Ovary (tissue), 9 donors: ENCODE data around the gene GTPBP1. TPM values are rescaled to one million over a fixed set of nuclear protein-coding genes. Genes with fewer than 3 reads are reported as not detected.

Experiments used
- DNase-seq, 5 donors: peaks; one replicate each; pipeline ENCODE4 v3.0.0-alpha.2; 2019 to 2020
- H3K27ac ChIP-seq, 2 donors: fragments of 200-600 bp; one replicate each; pipeline versions ENCODE4 v1.5.1 to v1.8.0; 2019 to 2022
- H3K27me3 ChIP-seq: fragments of 200-600 bp; one replicate; pipeline ENCODE4 v1.8.0; 2022
- H3K36me3 ChIP-seq: fragments of 200-600 bp; sonication (generic); one replicate; pipeline ENCODE4 v1.5.1; 2019
- H3K4me1 ChIP-seq: one replicate; pipeline ENCODE4 v1.8.1; 2013; ENCODE audit warnings: mild to moderate bottlenecking, moderate library complexity; ENCODE audit not compliant: insufficient read depth
- H3K4me3 ChIP-seq: fragments of 200-600 bp; sonication (generic); one replicate; pipeline ENCODE4 v1.5.1; 2017
- H3K9me3 ChIP-seq, 2 donors: fragments of 200-600 bp in 1 of 2; sonication (generic) in 1 of 2; one replicate each; pipeline versions ENCODE4 v1.5.1 to v1.8.1; 2013 to 2019; ENCODE audit warnings: mild to moderate bottlenecking in 1 of 2, moderate library complexity in 1 of 2
- EP300 ChIP-seq: sonication (generic); formaldehyde crosslinking; IDR thresholded peaks from one replicate; pipeline ENCODE4 v1.6.1; 2017; ENCODE audit warnings: antibody characterized with exemption
- POLR2A ChIP-seq: fragments of 450-650 bp; IDR thresholded peaks from one replicate; pipeline ENCODE4 v1.6.1; 2017; ENCODE audit warnings: antibody characterized with exemption, mild to moderate bottlenecking, moderate library complexity
- WGBS, 3 donors: extraction: QIAGEN DNeasy Blood & Tissue Kit in 1 of 3; methylation state at CpG; one replicate each; pipeline versions ENCODE4 v1.1.5 to v1.1.7; 2013 to 2017; 5-methylcytosine and 5-hydroxymethylcytosine counted together
- intact Hi-C, 4 donors: fragments of 100-400 bp; cut with DNase I; formaldehyde crosslinking; loops; one replicate each; pipeline versions ENCODE4 v1.11.0 to v1.15.1; 2022 to 2023
- polyA plus RNA-seq, 2 donors: library from polyadenylated mRNA; stranded (reverse); fragments of 200-250 nt in 1 of 2; fragments of 350-450 nt in 1 of 2; fragmentation: Illumina TruSeq in 1 of 2; extraction: RNeasy Lipid Tissue Mini Kit (QIAGEN cat#74804) in 1 of 2; gene quantifications; one replicate each; pipeline ENCODE4 v1.2.3, GENCODE V29; 2013 to 2014
- total RNA-seq, 7 donors: library from RNA; depleted of rRNA in 2 of 7; stranded (reverse); fragments of >200 nt in 2 of 7; fragmentation: NEBNext Ultra II Directional in 3 of 7; extraction: Animal tissue kit (Norgen Biotek cat#: 25700) in 3 of 7; gene quantifications; one replicate each; pipeline versions ENCODE4 v1.1.0 to v1.2.4, GENCODE V29; 2016 to 2023
- TF ChIP-seq, protein P1 (sequence below), 3 donors: fragments of 450-650 bp in 2 of 3; fragments of 200-600 bp in 1 of 3; IDR thresholded peaks; one replicate each; pipeline versions ENCODE4 v1.5.1 to v1.8.0; 2016 to 2022; ENCODE audit warnings: antibody characterized with exemption in 3 of 3, mild to moderate bottlenecking in 1 of 3
- donor health status: DM: no; HTN: no; CAD: no; lungs with moderate emphysema.
- donor health status: DM: no; HTN: no; CAD: no.
- donor health status: Bipolar disorder and iron deficiency.
- donor health status: DM: yes; HTN: yes; CAD: no.
- donor health status: DM: no; HTN: no; CAD: no.
- donor health status: DM: yes; HTN: yes; CAD: no.

GTPBP1 gene
- total and polyA plus RNA-seq, 9 donors = 16.9 to 71.3 (median 59.9) TPM

DNA sequence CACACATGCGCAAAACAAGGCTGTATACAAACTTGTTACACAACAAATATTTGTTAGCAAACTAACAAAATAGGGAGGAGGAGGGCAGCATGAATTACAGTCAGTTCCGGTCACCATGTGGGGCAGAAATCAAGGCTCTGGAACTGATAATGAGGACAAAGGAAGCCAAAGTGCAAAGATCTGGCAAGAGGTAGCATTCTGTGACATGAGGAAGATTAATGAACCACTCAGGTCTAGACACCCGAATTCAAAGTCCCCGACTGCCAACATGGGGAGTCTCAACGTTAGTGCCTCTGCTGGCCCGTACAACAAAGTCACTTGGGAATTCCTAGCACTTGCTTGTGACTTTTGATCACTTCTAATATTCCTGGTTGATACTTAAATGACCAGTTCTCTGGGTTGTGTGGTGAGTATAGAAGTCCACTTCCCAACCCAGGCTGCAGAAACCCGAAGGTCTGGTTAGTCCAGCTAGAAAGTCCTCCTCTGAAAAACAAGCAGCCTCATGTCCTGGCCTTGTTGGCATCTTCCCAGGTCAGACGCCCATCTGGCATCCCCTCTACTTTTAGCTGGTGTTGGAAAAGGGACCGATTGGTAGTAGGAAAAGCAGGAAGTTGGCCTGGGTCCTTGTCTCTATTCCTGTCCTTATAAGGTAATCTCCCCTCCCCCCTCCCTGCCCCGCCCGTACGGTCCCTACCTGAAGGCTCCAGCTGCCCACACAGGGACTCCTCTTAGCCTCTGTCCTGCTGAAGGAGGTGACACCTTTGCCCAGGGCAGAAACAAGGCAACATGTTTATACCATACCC lies 48.4 kb downstream of the GTPBP1 start:
- no peak for TF ChIP-seq POLR2A
- no peak for TF ChIP-seq EP300
- TF ChIP-seq, protein P1, sequence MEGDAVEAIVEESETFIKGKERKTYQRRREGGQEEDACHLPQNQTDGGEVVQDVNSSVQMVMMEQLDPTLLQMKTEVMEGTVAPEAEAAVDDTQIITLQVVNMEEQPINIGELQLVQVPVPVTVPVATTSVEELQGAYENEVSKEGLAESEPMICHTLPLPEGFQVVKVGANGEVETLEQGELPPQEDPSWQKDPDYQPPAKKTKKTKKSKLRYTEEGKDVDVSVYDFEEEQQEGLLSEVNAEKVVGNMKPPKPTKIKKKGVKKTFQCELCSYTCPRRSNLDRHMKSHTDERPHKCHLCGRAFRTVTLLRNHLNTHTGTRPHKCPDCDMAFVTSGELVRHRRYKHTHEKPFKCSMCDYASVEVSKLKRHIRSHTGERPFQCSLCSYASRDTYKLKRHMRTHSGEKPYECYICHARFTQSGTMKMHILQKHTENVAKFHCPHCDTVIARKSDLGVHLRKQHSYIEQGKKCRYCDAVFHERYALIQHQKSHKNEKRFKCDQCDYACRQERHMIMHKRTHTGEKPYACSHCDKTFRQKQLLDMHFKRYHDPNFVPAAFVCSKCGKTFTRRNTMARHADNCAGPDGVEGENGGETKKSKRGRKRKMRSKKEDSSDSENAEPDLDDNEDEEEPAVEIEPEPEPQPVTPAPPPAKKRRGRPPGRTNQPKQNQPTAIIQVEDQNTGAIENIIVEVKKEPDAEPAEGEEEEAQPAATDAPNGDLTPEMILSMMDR (IDR thresholded peaks at IDR 0.05) = no peak
- no peaks in the 10 kb centered on the region for H3K4me1 ChIP-seq
- H3K9me3 ChIP-seq = no peaks in the 10 kb centered on the region
- WGBS, 3 donors = 35 to 39% (median 37%) methylated on average over 12 of the region's 12 CpGs
- H3K27me3 ChIP-seq = no peaks in the 10 kb centered on the region
- intact Hi-C loops = no loop called here
- H3K36me3 ChIP-seq = no peaks in the 10 kb centered on the region
- DNase-seq = peak; percentile 75 to 84 (median 78)
- peak overlapping the region in 1 of 2 donors; percentile 94 for H3K27ac ChIP-seq
- peak overlapping the region; percentile 69 for H3K4me3 ChIP-seq

DNA sequence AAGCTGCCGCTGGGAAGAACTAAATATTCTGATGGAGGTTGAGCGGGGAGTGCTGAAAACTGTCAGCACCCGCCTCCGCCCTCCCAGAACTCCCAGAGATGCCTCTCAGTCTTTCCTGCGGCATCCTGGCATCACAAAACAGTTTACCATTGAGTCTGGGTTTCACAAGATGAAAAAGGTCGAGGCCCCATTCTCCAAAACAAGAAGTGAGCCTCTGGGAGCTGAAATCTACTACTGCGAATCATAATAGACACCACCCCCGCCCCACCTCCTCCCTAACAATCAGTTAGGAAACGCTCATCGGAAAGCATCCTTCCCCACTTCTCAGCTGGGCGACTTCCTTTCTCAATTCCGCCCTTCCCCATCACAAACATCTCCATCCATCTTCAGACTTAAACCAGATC lies 49.0 kb downstream of the GTPBP1 start:
- H3K4me1 ChIP-seq = no peaks in the 10 kb centered on the region
- peak in 1 of 5 donors; percentile 68 for DNase-seq

DNA sequence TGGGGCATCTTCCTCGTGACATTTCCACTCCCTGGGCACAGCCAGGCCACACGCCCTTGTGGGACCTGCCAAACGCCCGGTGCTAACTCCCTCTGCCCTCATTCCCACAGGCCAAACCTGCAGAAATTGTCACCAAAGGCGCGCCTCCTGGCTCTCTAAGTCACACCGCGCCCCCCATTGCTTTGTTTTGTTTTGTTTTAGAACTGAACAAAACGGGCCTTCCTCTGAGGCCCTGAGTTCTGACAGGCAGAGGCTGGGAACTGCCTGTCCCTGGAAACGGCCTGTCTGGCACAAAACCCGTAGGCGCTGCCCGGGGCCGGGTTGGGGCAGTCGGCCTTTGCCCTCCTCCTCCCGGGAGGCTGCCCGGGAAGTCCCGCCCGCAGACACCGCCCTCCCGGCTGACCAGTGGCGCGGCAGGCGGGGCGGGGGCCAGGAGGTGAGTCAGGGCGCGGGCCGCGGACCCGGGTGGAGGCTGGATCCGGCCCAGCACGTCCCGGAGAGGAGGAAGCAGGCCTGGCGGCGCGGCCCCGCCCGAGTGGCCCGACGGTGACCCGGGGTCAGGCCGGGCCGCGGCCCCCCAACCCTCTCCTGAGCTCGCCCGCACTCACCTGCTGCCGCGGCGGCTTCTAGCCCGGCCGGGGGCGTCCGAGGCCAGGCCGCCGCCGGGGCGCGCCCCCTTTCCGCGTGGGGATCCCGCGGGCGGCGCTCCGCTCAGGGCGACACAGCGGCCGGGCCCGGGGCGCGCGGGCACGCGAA lies 49.6 kb downstream of the GTPBP1 start:
- intact Hi-C loops = no loop called here
- DNase-seq = peak; percentile 86 to 94 (median 90)
- WGBS, 3 donors = 0% methylated on average over 37 to 74 of the region's 74 CpGs
- Histone ChIP-seq H3K36me3 (no peaks in the 10 kb centered on the region), H3K27me3 (no peaks in the 10 kb centered on the region), H3K27ac (peak overlapping the region; percentile 81 to 94), H3K4me3 (peak overlapping the region; percentile 69), H3K9me3 (no peaks in the 10 kb centered on the region), H3K4me1 (no peaks in the 10 kb centered on the region)
- TF ChIP-seq EP300 = peak; percentile 60
- TF ChIP-seq, protein P1 (IDR thresholded peaks at IDR 0.05) = peak in 1 of 3 donors; percentile 35
- TF ChIP-seq POLR2A = no peak

More for the DNA sequence above, 49.0 kb downstream of the GTPBP1 start:
- Histone ChIP-seq H3K9me3 (no peaks in the 10 kb centered on the region), H3K4me3 (peak overlapping the region; percentile 69), H3K27me3 (no peaks in the 10 kb centered on the region), H3K27ac (peak overlapping the region; percentile 81 to 94), H3K36me3 (no peaks in the 10 kb centered on the region)
- intact Hi-C loops = no loop called here
- 6 to 13% (median 8%) methylated on average over 12 of the region's 12 CpGs for WGBS, 3 donors
- TF ChIP-seq, protein P1 (IDR thresholded peaks at IDR 0.05) = no peak
- TF ChIP-seq POLR2A (no peak), EP300 (no peak)

DNA sequence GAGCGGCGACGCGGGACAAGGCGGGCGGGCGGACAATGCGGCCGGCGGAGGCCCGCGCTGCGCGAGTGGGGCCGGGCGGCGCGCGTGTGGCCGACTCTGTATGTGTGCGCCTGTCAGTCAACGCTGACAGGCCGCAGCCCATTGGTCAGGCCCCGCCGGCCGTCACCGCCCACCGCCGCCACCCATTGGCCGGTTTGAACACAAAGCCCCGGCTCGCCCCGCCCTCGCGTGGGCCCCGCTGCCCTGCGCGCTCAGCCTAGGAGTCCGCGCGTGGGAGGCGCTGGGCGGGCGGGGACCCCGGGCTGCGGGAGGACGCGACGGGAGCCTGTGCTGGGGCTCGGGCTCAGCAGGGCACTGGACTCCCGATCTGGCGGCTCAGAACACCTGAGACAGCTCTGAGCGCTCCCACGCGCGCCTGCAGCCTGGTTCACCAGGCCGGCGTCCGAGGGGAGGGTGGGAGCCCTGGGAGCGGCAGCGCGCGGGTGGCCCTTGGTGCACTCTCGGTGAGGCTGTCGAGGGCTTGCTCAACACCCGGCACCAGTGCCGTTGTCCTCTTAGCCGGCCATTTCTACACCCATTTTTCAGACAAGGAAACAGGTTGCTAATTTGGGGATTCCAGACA lies 50.3 kb downstream of the GTPBP1 start, which contains the start of gene SUN2:
TSS of gene SUN2 (minus strand) at position 88 of the 622 bp plus-strand sequence. CDS start 3,370 bp downstream, outside the sequence.
- TF ChIP-seq, protein P1 (IDR thresholded peaks at IDR 0.05) = peak in 1 of 3 donors; percentile 1
- TF ChIP-seq EP300 (no peak), POLR2A (peak; percentile 67)
- intact Hi-C loops = no loop called here
- no peaks in the 10 kb centered on the region for H3K4me1 ChIP-seq
- no peaks in the 10 kb centered on the region for H3K36me3 ChIP-seq
- H3K27ac ChIP-seq = peak within 1 kb of the TSS; percentile 81 to 94
- no peaks in the 10 kb centered on the region for H3K9me3 ChIP-seq
- H3K4me3 ChIP-seq = peak within 1 kb of the TSS; percentile 69
- peak; percentile 93 to 96 (median 95) for DNase-seq
- 0 to 2% (median 1%) methylated on average over 34 to 68 of the region's 68 CpGs for WGBS, 3 donors
- H3K27me3 ChIP-seq = no peaks in the 10 kb centered on the region
